Measurements from ENCODE around the gene SYNJ2. TPM values are rescaled to one million over a fixed set of nuclear protein-coding genes. Genes with fewer than 3 reads are reported as not detected.

SYNJ2 gene
- total RNA-seq, 2 experiments from 2014 or later = 34.6 to 38.0 TPM

DNA sequence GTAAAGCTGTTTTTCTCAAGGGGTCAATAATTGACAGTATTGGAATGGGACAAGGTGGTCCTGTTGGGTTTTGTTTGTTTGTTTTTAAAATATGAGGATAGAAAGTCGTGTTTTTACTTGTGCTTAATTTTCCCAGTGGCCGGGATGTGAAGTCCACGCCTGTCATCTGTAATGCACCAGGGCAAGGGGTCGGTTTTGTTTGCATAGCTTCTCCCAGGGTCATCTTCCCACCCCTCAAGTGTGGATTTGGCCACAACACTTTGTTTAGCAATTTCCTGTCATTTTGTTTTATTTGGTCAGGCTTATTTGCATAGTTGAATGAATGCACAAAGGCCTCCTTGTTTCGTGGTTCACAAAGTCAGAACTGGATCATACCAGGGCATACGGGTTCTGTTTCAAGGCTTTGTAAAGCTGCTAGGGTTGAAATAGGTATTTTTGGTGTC lies 29.8 kb downstream of the SYNJ2 start:
- Mint-ChIP-seq H3K4me1 (ENCODE audit: low read depth) (peaks cover 80% of the 10 kb centered on the region), H3K36me3 (ENCODE audit: low read depth) (no peaks in the 10 kb centered on the region), H3K27ac (peak overlapping the region; percentile 57), H3K4me3 (no peak overlapping the region), H3K27me3 (no peaks in the 10 kb centered on the region), H3K9me3 (no peaks in the 10 kb centered on the region)
- ATAC-seq (ENCODE audit: poor library complexity) = no peak
- POLR2A ChIA-PET = no interaction called here
- H3K4me1 ChIP-seq (ENCODE audit: insufficient read depth, low read length) = peaks cover 64% of the 10 kb centered on the region
- CTCF ChIA-PET = interaction anchor here (1.1 kb wide), 1 partner anchor 15 kb away, joined by 5 read pairs; no protein-coding TSS in a partner anchor
- no peak for DNase-seq
- no peaks in the 10 kb centered on the region for H3K27me3 ChIP-seq (ENCODE audit: control insufficient read depth in 1 of 2, insufficient read depth in 2 of 2, low read length in 2 of 2)
- H3K36me3 ChIP-seq (ENCODE audit: insufficient read depth, low read length) = no peaks in the 10 kb centered on the region
- H3K4me3 ChIP-seq (ENCODE audit: low read length) = no peak overlapping the region
- H3K27ac ChIP-seq (ENCODE audit: low read depth in 1 of 2, low read length in 2 of 2) = no peak overlapping the region
- peaks cover 0 to 3% of the 10 kb centered on the region in 2 experiments for H3K9me3 ChIP-seq (ENCODE audit: control insufficient read depth in 1 of 2, insufficient read depth in 1 of 2, low read length in 2 of 2)
- intact Hi-C loops (cut with DNase I, micrococcal nuclease) = no loop called here
- TF ChIP-seq, protein P1, sequence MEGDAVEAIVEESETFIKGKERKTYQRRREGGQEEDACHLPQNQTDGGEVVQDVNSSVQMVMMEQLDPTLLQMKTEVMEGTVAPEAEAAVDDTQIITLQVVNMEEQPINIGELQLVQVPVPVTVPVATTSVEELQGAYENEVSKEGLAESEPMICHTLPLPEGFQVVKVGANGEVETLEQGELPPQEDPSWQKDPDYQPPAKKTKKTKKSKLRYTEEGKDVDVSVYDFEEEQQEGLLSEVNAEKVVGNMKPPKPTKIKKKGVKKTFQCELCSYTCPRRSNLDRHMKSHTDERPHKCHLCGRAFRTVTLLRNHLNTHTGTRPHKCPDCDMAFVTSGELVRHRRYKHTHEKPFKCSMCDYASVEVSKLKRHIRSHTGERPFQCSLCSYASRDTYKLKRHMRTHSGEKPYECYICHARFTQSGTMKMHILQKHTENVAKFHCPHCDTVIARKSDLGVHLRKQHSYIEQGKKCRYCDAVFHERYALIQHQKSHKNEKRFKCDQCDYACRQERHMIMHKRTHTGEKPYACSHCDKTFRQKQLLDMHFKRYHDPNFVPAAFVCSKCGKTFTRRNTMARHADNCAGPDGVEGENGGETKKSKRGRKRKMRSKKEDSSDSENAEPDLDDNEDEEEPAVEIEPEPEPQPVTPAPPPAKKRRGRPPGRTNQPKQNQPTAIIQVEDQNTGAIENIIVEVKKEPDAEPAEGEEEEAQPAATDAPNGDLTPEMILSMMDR (IDR thresholded peaks at IDR 0.05) = no peak

- POLR2A ChIA-PET = no interaction called here
- TF ChIP-seq, protein P1 (IDR thresholded peaks at IDR 0.05) = no peak
- DNase-seq (no peak), ATAC-seq (ENCODE audit: poor library complexity) (no peak)
- H3K27me3 Mint-ChIP-seq = no peaks in the 10 kb centered on the region
- H3K36me3 Mint-ChIP-seq (ENCODE audit: low read depth) = no peaks in the 10 kb centered on the region
- Histone ChIP-seq H3K27me3 (ENCODE audit: control insufficient read depth in 1 of 2, insufficient read depth in 2 of 2, low read length in 2 of 2) (no peaks in the 10 kb centered on the region), H3K27ac (ENCODE audit: low read depth in 1 of 2, low read length in 2 of 2) (no peak overlapping the region), H3K4me1 (ENCODE audit: insufficient read depth, low read length) (peaks cover 64% of the 10 kb centered on the region), H3K36me3 (ENCODE audit: insufficient read depth, low read length) (peaks cover 4% of the 10 kb centered on the region), H3K9me3 (ENCODE audit: control insufficient read depth in 1 of 2, insufficient read depth in 1 of 2, low read length in 2 of 2) (peaks cover 0 to 3% of the 10 kb centered on the region in 2 experiments), H3K4me3 (ENCODE audit: low read length) (no peak overlapping the region)
- peak overlapping the region; percentile 57 for H3K27ac Mint-ChIP-seq
- no peaks in the 10 kb centered on the region for H3K9me3 Mint-ChIP-seq
- CTCF ChIA-PET = no interaction called here
- no peak overlapping the region for H3K4me3 Mint-ChIP-seq
- H3K4me1 Mint-ChIP-seq (ENCODE audit: low read depth) = peaks cover 80% of the 10 kb centered on the region
- intact Hi-C loops (cut with DNase I, micrococcal nuclease) = no loop called here
These were observed 30.4 kb downstream of the SYNJ2 start for GRCh38 chr6:158011980-158012566.

DNA sequence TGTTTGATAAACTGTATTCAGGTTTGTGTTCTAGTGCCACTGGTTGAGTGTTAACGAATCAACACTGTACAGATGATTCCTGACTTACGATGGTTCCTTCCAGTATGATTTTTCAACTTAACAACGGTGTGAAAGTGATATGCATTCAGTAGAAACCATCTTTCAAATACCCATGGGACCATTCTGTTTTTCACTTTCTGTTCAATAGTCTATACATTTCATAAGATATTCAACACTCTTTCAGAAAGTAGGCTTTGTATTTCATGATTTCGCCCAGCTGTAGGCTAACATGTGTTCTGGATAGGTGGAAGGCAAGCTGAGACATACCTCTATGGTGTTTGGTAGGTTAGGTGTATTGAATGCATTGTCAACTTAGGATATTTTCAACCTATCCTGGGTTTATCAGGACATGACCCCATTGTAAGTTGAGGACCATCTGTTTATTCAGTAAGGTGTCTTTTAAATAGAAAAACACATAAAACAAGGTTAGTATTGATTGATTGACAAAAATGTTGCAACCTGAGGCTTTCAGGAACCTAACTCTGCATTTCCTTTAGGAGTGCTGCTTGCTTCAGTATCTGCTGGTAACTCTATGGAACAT lies 32.3 kb downstream of the SYNJ2 start:
- no peak for ATAC-seq (ENCODE audit: poor library complexity)
- H3K9me3 ChIP-seq (ENCODE audit: control insufficient read depth in 1 of 2, insufficient read depth in 1 of 2, low read length in 2 of 2) = no peaks in the 10 kb centered on the region
- no peaks in the 10 kb centered on the region for H3K27me3 ChIP-seq (ENCODE audit: control insufficient read depth in 1 of 2, insufficient read depth in 2 of 2, low read length in 2 of 2)
- intact Hi-C loops (cut with DNase I, micrococcal nuclease) = no loop called here
- Mint-ChIP-seq H3K27ac (peak overlapping the region; percentile 42), H3K4me3 (no peak overlapping the region), H3K4me1 (ENCODE audit: low read depth) (peaks cover 64% of the 10 kb centered on the region), H3K27me3 (no peaks in the 10 kb centered on the region), H3K36me3 (ENCODE audit: low read depth) (peaks cover 8% of the 10 kb centered on the region), H3K9me3 (no peaks in the 10 kb centered on the region)
- ChIA-PET CTCF (interaction anchor here (3.2 kb wide), 1 partner anchor 12 kb away, joined by 14 read pairs; no protein-coding TSS in a partner anchor), POLR2A (interaction anchor here (1.1 kb wide), 1 partner anchor 12 kb away, joined by 4 read pairs; no protein-coding TSS in a partner anchor)
- no peak for DNase-seq
- H3K36me3 ChIP-seq (ENCODE audit: insufficient read depth, low read length) = peaks cover 13% of the 10 kb centered on the region
- no peak overlapping the region for H3K27ac ChIP-seq (ENCODE audit: low read depth in 1 of 2, low read length in 2 of 2)
- H3K4me3 ChIP-seq (ENCODE audit: low read length) = no peak overlapping the region
- H3K4me1 ChIP-seq (ENCODE audit: insufficient read depth, low read length) = peaks cover 45% of the 10 kb centered on the region
- TF ChIP-seq, protein P1 (IDR thresholded peaks at IDR 0.05) = no peak

All from CD4-positive, alpha-beta T cell (primary cell).